Stimulated activated CD8-positive, alpha-beta memory T cell treated with anti-CD3 and anti-CD28 coated beads, Interleukin-7, amount 100 ng/mL, for 48 hours (primary cell): ENCODE data around the gene CORO2B.
A peak's percentile ranks its signal among the peaks of the same experiment; 100 is the strongest.

ENCODE experiments used
- DNase-seq, 2 donors: peaks; one replicate each; pipeline ENCODE4 v3.0.0-alpha.2; 2020; ENCODE audit warnings: low read depth in 1 of 2; ENCODE audit errors: extremely low read depth in 1 of 2

The CORO2B gene

GRCh38 chr15:68578980-68579935, at the start of gene CORO2B:
Gene CORO2B (plus strand): TSS chr15:68578993. CDS start chr15:68579263, 270 bp downstream.
- DNase-seq: no peak

- DNase-seq: no peak
Measured at GRCh38 chr15:68531387-68532179, 47.2 kb upstream of the CORO2B start.

GRCh38 chr15:68536331-68537095, 42.3 kb upstream of the CORO2B start:
- DNase-seq: no peak

GRCh38 chr15:68537097-68537496, 41.7 kb upstream of the CORO2B start:
- DNase-seq: no peak

- no peak for DNase-seq
Measured at GRCh38 chr15:68537506-68537905, 41.3 kb upstream of the CORO2B start.

- DNase-seq: no peak
Measured at GRCh38 chr15:68538311-68538710, 40.5 kb upstream of the CORO2B start.

- DNase-seq: no peak
Measured at GRCh38 chr15:68541743-68542142, 37.0 kb upstream of the CORO2B start.

- DNase-seq: no peak
Measured at GRCh38 chr15:68542348-68542747, 36.4 kb upstream of the CORO2B start.

GRCh38 chr15:68542771-68543164, 36.0 kb upstream of the CORO2B start:
- DNase-seq: no peak

GRCh38 chr15:68543165-68544008, 35.4 kb upstream of the CORO2B start:
- no peak for DNase-seq

GRCh38 chr15:68546318-68546717, 32.5 kb upstream of the CORO2B start:
- DNase-seq: no peak

- DNase-seq: no peak
Measured at GRCh38 chr15:68548364-68548763, 30.4 kb upstream of the CORO2B start.

GRCh38 chr15:68550004-68550403, 28.8 kb upstream of the CORO2B start:
- DNase-seq: no peak

GRCh38 chr15:68550498-68551295, 28.1 kb upstream of the CORO2B start:
- DNase-seq: peak; percentile 35 to 56

- no peak for DNase-seq
Measured at GRCh38 chr15:68551296-68551635, 27.5 kb upstream of the CORO2B start.

- no peak for DNase-seq
Measured at GRCh38 chr15:68552344-68552743, 26.4 kb upstream of the CORO2B start.

- no peak for DNase-seq
Measured at GRCh38 chr15:68552773-68553172, 26.0 kb upstream of the CORO2B start.

- DNase-seq: no peak
Measured at GRCh38 chr15:68553314-68553993, 25.3 kb upstream of the CORO2B start.
